ENCODE results near the gene C5orf24.

DNA sequence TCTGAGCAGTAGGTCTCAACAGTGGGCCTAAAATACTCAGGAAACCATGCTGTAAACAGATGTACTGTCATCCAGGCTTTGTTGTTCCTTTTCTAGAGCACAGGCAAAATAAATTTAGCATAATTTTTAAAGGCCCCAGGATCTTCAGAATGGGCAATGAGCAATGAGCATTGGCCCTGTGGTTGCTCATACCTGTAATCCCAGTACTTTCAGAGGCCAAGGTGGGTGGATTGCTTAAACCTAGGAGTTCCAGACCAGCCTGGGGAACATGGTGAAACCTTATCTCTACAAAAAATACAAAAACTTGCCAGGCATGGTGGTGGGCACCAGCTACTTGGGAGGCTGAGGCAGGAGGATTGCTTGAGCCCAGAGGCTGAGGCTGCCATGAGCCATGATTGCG lies 45.7 kb downstream of the C5orf24 start:
- no peak for TF ChIP-seq ZSCAN4 (tag by site-specific recombination; IDR thresholded peaks at IDR 0.05)
- TF ChIP-seq ZNF513 (tag by site-specific recombination; IDR thresholded peaks at IDR 0.05) = no peak
- TF ChIP-seq ZNF530 (tag by site-specific recombination; IDR thresholded peaks at IDR 0.05; ENCODE audit: low read depth) = no peak
- TF ChIP-seq ZNF785 (tag by site-specific recombination; IDR thresholded peaks at IDR 0.05) = no peak
- no peak for TF ChIP-seq ZNF629 (tag by site-specific recombination; IDR thresholded peaks at IDR 0.05)
